SIG-M5 (cell line): ENCODE results near the gene FBN2.
"Not testable (repeated sequence)": the region's sequence is repeated elsewhere in the genome, so short reads cannot be mapped to it uniquely, and the experiment has no call there.

Experiments
- DNase-seq: peaks from one replicate; lab custom pipeline; 2025; lab: John Stamatoyannopoulos, UW

Gene FBN2

DNA sequence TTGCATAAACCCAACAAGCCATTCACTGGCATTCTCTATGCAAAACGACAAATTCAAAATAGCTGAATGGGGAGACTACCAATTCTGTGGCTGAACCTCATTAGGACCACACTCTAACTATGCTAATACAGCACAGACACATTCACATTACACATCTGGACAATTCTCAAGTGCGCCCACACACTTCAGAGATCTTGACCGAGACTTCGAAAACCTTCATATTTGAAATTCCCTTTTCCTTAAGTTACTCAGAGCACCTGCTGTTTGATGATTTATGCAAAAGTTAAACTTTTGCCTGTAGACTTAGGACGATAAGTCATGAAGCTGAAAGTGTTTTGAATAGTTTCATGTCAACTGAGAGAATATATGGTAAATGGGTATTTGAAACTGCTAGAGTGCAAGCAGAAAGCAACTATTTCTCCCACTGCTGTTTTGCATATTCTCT lies 111.9 kb downstream of the FBN2 start:
- DNase-seq = no peak

DNA sequence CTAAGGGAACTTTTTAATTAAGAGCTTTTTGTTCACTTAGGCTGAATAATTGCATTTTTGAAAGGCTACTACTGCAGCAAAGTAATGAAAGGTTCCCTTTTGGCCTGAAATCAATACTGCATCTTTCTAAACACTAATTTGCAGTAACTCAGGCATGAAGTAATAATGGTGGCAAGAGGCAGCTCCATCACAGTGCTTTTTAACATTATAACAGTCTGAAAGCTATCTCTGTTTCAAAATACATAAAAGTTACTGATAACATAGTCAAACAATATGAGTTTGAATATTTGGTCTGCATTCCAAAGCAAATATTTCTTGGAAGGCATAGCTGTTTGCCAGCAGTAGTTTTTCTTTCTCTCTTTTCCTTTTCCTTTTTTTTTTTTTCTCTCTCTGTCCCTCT lies 113.4 kb downstream of the FBN2 start:
- DNase-seq = no peak

DNA sequence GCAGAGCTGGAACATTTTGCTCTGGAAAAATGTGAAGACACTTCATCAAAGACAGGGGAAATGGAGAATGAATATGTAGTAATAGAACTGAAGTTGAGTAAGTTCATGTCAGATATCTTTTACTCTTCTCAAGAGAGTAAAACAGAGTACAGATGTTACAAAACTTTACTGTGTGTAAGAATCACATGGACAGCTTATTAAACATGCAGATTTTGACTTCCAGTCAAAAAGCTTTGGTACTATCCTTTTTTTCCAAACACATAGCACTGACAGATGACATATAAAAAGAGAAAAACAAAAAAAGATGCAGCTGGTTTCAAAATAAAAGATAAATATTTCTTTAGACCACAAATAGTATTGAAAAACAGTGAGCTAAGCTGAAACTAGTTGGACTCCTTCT lies 115.4 kb downstream of the FBN2 start:
- DNase-seq = no peak

DNA sequence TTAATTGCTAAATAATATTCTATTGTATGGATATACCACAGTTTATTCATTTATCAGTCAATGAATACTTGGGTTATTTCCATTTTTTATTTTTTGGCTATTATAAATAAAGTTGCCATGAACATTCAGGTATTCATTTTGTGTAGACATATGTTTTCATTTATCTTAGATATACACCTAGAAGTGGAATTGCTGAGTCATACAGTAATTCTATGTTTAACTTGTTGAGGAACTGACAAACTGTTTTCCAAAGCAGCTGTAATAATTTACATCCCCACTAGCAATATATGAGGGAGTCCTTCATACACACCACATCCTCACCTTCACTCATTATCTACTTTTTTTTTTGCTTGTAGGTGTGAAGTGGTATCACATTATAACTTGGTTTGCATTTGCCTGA lies 123.6 kb downstream of the FBN2 start:
- no peak for DNase-seq

DNA sequence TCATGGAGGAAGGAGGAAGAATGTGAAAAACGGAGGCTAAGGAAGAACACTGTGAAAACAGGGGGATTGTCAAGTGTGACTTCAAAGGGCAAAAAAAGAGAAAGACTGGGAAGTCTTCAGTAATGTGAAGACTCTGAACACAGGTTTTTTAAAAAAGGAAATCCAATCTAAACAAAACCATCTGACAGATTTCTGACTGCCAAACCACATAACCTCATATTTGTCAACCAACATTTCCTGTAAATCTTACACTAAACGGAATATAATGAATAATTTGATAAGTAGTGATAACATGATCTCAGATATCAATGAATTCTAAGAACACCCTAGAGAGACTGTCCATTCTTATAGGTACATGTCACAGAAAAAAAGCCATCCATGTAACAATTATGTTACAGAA lies 124.7 kb downstream of the FBN2 start:
- DNase-seq = no peak

DNA sequence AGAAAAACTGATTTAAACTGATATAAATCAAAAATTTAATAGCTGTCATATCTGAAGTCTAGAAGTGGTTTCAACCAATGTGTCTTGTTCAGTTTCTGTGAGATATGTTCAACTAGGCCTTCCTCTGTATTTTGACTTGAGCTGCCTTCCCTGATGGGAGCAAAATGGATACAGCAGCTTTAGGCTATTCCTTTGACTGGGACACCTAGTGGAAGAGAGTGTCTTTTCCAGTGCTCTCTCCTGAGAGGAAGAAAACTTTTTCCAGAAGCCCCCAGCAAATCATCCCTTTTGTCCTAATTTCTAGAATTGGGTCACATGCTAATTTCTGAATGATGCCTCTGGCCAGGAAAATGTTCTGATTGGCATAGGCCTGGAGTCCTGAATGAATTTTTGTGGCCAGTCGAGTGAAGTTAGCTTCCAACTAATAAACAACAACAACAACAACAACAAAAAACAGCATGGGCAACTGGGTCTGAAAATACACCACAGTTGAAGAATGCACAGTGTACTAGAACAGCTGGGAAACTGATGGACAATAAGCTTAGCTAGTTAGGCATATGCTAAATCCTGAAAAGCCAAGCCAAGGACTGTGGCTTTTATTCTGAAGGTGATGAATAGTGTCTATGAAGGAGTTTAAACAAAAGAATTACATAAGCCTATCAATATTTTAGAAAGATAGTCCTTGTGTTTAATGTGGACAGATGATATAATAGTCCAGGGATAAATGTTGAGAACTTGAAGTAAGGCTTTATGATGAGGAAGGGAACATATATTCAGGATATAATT lies 125.7 kb downstream of the FBN2 start:
- no peak for DNase-seq

DNA sequence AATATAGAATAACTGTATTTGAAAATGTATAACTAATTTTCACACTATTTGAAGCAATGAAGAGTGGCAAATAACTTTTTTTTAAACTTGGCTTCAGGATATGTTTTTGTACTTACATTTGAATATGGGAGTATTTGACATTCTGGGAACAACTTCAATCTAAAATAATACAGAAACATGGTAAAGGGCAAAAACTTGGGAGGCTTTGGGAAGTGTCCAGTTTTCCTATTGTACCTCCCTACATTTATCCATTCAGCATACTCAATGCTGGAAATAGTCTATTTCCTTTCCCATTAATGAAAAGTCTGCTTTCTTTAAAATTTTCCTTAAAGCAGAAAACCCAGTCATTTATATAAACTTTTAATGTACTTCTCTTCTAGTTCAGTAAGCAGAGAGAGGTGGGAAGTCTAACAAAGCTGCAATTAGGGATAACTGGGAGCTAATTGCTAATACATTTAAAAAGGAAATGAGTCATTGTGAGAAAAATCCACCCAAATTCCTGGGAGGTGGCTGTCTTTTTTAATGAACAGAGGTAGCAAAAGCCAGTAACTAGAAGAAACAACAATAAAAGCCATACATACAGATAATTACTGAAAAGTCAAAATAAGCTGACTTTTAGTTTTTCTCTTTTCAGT lies 128.8 kb downstream of the FBN2 start:
- no peak for DNase-seq

DNA sequence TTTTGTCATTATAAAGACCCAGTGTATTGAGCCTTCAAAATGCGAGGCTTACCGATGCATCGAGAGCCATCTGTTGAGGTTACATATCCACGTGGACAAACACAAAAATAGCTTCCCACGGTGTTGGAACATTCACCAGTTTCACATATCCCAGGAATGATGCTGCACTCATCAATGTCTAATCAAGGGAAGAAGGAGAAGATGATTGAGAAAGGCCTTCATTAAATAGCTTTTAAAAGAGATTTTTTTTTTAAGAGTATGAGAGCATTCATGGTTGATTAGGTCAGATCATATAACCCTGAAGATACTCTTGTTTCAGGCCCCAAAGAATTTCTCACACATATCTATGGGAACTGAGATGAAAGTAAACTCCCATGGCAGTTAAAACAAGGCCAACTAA lies 129.4 kb downstream of the FBN2 start:
- DNase-seq = no peak

DNA sequence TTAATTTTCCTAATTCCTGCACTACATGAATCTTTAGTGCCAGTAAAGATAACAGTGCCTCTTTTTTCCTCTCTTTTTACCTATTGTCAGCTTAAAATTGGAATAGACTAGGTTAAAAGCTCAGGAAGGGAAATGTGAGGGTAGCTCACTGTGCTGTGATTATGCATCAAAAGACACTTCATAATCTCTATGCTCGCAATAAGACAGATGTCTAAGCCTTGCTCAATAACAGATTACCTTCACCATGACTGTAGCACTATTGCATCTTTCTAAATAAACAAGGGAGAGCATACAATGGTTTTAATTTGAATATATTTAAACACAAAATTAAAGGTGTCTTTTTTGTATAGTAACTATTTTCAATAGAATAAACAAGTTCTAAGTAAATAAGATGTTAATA lies 130.1 kb downstream of the FBN2 start:
- no peak for DNase-seq

DNA sequence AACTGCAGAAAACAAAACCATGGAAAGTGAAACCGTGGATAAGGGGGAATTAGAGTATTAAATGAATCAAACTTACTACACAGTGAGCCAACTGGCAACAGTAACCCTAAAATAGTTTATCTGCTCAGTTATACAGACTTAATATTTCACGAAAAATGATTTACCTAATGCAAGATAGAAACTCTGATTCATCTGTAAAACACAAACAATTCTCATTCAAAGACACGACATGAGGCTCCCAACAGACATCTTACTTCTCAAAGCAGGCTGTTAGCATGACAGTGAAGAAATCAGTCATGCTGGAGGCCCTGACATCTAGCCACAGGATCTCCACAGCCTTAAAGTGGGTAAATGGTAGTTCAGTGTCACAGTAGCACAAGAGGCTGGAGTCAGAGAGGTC lies 131.2 kb downstream of the FBN2 start:
- DNase-seq = no peak

DNA sequence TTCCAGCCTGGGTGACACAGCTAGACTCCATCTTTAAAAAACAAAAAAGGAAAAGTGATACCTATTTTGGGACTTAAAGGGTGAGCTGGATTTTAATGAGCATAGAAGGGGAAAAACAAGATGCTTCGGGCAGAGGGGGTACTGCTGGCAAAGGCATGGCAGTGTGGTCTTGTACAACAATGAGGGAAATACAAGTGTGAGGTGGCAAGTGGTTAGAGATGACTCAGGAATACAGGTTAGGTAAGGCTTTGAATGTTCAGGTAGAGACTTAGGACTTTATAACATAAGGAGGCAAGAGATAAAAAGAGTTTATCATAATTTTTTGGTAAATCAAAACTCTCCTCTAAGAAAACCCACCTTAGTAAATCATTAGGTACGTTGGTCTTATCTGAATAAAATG lies 132.9 kb downstream of the FBN2 start:
- no peak for DNase-seq

DNA sequence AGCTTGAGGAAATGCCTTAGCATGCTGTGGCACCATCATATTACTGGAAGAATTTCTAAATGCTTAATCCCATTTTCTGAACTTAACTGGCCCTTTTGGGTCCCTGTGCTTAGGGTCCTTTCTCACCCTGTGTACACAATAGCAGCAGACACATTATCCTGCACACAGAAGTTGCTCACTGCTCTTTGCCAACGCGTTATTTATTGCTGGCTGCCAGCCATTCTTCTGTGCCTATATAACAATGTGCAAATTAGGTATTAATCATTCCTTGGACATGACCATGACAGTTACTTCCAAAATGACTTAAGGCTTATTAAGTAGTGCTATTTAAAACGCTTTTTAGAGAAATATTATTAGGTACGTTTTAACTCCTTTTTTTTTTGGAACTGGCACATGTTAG lies 134.7 kb downstream of the FBN2 start:
- no peak for DNase-seq

DNA sequence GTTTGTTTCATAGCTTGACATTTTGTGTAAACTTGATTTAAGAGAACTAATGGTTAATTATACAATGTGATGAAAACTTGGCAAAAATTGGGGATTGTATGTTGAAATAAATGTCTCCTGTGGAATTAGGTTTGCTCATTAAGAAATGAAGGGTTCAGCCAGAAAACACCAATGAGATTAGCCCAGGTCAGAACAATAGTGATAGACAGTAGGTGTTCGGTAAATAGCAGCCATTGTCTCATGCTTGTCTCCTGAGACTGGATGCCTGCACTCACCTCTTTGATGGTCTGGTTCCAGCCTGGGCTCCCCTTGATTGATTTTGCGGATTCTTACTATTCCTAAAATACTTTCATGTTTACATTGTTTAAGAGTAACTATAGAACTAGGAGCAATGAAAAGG lies 135.5 kb downstream of the FBN2 start:
- no peak for DNase-seq

DNA sequence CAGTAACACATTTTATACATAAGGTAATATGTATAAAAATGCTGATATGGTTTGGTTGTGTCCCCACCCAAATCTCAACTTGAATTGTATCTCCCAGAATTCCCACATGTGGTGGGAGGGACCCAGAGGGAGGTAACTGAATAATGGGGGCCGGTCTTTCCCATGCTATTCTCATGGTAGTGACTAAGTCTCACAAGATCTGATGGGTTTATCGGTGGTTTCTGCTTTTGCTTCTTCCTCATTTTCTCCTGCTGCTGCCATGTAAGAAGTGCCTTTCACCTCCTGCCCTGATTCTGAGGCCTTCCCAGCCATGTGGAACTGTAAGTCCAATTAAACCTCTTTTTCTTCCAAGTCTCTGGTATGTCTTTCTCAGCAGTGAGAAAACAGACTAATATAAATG lies 137.3 kb downstream of the FBN2 start:
- not testable (repeated sequence) for DNase-seq

DNA sequence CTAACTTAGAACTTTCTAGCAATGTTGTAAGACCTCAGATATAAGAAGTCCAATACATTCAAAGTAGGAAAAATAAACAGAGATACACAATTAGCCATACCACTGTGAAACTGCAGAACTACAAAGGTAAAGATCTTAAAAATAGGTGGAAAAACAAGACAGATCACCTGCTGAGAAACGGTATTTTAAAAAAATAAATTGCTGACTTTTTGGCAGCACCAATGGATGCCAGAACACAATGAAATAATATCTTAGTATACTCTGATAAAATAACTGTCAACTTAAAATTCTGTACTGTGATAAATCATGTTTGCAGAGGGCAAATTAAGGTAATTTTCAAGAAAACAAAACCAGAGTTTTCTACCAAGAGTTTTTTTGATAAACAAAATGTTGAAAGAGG lies 138.9 kb downstream of the FBN2 start:
- DNase-seq = no peak

DNA sequence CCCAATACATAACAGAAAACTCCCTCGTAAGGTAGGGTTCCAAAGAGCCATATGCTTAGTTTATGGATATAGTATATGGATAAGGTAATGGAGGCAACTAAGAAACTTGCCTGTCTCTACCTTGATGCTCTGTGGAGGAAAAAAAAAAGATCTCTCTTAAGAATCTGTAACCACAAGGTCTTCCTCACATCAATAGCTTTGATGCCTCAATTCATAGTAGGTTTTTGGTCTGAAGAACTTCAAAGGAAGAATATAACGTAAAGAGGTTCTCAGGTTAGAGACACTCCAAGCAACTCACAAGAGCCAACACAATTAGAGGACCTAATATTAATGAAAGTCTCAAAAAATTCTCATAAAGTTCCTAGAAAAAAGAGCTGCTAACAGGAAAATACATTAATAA lies 140.2 kb downstream of the FBN2 start:
- no peak for DNase-seq

DNA sequence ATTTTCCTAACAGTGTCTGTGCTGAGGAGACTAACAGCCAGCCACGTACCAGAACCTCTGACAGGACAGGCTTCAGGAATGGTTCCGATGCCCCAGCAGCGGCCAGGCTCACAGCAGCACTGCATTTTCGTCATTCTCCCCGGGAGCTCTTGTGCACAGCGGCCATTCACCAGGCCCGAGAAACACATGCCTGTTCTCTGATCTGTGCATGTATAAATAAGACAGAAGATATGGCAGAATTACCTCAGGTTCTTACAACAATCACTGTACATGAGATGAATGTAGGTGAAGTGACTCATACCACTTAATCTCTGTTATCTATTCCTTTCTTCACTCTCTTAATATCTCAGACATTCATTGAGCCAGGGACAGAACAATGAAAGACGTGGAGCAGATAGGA lies 143.0 kb downstream of the FBN2 start:
- no peak for DNase-seq

DNA sequence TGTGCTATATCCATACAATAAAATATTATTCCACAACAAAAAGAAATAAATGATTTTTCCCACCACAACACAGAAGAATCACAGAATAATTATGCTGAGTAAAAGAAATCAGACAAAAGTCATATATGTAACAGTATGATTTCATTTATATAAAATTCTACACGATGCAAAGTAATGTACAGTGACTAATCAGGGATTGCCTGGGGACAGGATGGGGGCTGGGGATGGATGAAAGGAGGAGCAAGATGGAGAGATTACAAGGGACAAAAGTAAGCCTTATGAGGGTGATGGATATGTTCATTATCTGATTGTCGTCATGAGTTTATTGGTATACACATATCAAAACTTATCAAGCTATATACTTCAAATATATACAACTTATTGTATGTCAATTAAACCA lies 154.0 kb downstream of the FBN2 start:
- no peak for DNase-seq

DNA sequence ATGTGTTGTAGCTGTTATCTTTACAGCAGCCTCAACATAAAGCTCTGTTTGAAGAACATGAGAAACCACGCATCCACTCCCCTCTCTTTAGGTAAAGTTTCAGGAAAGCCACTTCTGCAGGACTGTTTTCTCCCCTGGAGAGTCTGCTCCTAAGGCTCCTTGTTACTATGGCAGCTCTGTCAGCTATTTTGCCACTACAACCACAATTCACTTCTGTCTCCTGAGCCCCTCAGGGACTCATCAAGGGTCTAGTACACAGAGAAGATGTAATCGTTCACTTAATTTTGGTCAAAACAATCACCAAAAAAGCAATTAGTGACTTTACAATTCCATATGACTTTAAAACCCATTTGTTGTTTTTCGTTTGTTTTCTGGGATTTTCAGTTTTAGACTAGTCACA lies 157.7 kb downstream of the FBN2 start:
- no peak for DNase-seq

DNA sequence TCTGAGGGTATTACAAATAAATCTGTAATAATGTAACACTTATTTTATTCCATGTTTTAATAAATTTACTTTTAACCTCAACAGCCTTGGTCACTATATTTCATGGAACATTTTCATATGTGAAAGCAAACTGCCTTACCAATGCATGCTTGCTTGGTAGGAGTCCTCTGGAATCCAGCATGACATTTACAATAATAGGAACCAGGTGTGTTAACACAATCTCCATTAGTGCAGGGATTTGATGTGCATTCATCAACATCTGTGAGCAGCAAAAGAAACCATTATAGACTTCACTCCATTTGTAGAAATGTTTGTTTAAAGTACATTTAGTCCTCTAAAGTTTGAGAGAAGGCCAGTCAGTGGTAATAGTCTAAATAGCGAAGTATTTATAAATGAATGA lies 159.4 kb downstream of the FBN2 start:
- DNase-seq = no peak

DNA sequence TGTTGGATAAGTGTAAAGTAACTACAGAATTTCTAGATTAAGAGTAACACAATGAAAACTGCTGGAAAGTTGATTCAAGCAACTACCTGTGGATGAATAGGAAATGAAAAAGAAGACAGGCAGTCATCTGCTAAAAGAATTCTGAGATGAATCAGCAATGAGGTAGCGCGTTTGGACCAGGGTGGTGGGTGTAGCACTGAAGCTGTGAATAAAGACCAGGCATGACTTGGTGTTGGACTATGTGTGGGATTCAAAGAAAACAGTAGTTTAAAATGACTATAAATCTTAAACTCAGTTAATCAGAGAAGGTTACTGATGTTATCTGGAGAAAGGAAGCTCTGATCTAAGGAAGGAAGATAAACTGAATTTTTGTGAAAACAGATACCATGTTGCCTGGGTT lies 159.8 kb downstream of the FBN2 start:
- no peak for DNase-seq

DNA sequence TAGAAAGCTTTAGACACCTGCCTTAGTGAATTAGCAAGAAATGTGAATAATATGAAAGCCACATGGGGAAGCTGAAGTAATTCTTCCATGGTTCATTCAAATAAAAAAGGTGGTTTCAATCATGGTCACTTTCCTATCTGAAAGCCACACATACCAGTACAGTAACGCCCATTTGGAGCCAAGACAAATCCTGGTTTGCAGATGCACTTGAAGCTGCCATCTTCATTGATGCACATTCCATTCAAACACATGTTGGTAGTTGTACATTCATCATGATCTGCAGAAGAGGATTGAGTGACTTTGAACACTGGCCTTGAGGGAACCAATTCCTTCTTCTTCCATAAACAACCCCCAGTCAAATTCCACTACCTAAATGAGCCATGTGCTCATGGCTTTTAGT lies 161.5 kb downstream of the FBN2 start:
- no peak for DNase-seq

DNA sequence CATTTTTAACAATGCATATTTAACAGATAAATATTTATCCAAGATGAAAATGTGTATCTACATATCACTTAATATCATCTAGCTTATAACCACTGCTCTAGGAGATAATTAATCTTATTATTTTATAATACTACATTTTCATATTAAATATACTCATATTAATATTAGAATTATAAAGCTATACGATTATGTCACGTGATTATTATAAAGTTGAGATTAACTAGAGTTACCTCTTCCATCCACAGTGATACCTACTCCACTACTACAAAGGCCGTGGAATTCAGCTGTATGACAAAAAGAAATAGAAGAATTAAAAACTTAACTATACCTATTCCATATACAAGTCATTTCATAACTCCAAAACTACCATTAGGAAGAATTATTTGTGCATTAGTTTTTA lies 171.9 kb downstream of the FBN2 start:
- DNase-seq = no peak

DNA sequence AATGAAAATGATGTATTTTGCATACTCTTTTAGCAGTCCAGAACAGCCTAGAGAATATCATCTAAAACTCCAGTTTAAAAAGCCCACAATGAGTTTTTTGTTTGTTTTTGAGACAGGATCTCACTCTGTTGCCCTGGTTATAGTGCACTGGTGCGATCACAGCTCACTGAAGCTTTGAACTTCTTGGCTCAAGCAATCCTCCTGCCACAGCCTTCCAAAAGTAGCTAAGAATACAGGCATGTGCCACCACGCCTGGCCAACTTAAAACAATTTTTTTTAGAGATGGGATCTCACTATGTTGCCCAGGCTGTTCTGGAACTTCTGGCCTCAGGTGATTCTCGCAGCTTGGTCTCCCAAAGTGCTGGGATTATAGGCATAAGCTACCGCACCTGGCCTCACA lies 175.7 kb downstream of the FBN2 start:
- no peak for DNase-seq
